ENCODE data around the gene MRPS24.

MRPS24 gene

GRCh38 chr7:43878867-43879266 is 9.6 kb upstream of the MRPS24 start:
- ChIA-PET CTCF (no interaction called here), POLR2A (interaction anchor here (0.5 kb wide), 1 partner anchor 15 kb away, joined by 3 read pairs; no protein-coding TSS in a partner anchor)
- TF ChIP-seq TARDBP (IDR thresholded peaks at IDR 0.05), result no peak

GRCh38 chr7:43877968-43878864 is 8.9 kb upstream of the MRPS24 start:
- CTCF ChIA-PET, result no interaction called here
- TF ChIP-seq HDGF (IDR thresholded peaks at IDR 0.05; ENCODE audit: borderline replicate concordance) (no peak), FOXK2 (IDR thresholded peaks at IDR 0.05) (no peak), ARNT (IDR thresholded peaks at IDR 0.05) (no peak), FOXA1 (IDR thresholded peaks at IDR 0.05) (no peak), CTBP1 (IDR thresholded peaks at IDR 0.05; ENCODE audit: borderline replicate concordance) (no peak), LEF1 (IDR thresholded peaks at IDR 0.05; ENCODE audit: borderline replicate concordance) (no peak), L3MBTL2 (conservative IDR thresholded peaks at IDR 0.05) (no peak), ZNF384 (IDR thresholded peaks at IDR 0.05) (no peak), SP1 (IDR thresholded peaks at IDR 0.05) (no peak), NFRKB (IDR thresholded peaks at IDR 0.05) (no peak), ELF4 (IDR thresholded peaks at IDR 0.05) (no peak)
- TF ChIP-seq, protein P1, sequence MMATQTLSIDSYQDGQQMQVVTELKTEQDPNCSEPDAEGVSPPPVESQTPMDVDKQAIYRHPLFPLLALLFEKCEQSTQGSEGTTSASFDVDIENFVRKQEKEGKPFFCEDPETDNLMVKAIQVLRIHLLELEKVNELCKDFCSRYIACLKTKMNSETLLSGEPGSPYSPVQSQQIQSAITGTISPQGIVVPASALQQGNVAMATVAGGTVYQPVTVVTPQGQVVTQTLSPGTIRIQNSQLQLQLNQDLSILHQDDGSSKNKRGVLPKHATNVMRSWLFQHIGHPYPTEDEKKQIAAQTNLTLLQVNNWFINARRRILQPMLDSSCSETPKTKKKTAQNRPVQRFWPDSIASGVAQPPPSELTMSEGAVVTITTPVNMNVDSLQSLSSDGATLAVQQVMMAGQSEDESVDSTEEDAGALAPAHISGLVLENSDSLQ (IDR thresholded peaks at IDR 0.05), result no peak
- POLR2A ChIA-PET, result interaction anchor here (1.1 kb wide), 1 partner anchor 9 kb away, joined by 3 read pairs; the partner anchor contains the start of gene MRPS24
- no peak for DNase-seq (ENCODE audit: extremely low spot score)

More at GRCh38 chr7:43878867-43879266, 9.6 kb upstream of the MRPS24 start:
- DNase-seq (ENCODE audit: extremely low spot score), result no peak

GRCh38 chr7:43876976-43877745 is 7.8 kb upstream of the MRPS24 start:
- no peak for DNase-seq (ENCODE audit: extremely low spot score)
- CTCF ChIA-PET, result no interaction called here
- TF ChIP-seq BHLHE40 (IDR thresholded peaks at IDR 0.05; ENCODE audit: borderline replicate concordance) (no peak), TARDBP (IDR thresholded peaks at IDR 0.05) (no peak), FOXA1 (IDR thresholded peaks at IDR 0.05) (no peak)
- TF ChIP-seq, protein P1 (IDR thresholded peaks at IDR 0.05), result no peak
- POLR2A ChIA-PET, result interaction anchor here (1.1 kb wide), 1 partner anchor 8 kb away, joined by 3 read pairs; the partner anchor contains the start of gene MRPS24

DNA sequence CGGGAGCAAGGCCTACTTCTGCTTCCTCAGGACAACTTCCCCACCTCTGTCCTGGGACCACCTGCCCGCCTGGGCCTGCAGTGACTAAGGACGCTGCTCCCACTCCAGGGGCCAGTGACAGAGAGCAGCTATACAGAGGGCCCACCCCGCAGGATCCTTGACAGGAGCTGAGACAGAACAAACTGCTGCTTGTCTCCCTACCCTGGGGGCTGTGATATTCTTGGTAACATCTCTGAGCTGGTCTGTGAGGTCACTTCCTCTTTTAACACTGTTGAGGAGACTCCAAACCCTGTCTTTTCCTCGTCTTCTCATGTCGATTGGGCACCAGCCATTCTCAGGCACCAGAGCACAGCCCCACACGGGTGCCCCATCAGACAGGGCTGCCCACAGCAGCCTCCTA is 6.9 kb upstream of the MRPS24 start:
- DNase-seq (ENCODE audit: extremely low spot score), result no peak
- POLR2A ChIA-PET, result no interaction called here
- CTCF ChIA-PET, result no interaction called here
- no peak for TF ChIP-seq FOXM1 (IDR thresholded peaks at IDR 0.05; ENCODE audit: borderline replicate concordance)
- TF ChIP-seq, protein P1 (IDR thresholded peaks at IDR 0.05), result no peak
- TF ChIP-seq SP1 (IDR thresholded peaks at IDR 0.05), result no peak
- no peak for TF ChIP-seq ELF4 (IDR thresholded peaks at IDR 0.05)
- TF ChIP-seq FOXK2 (IDR thresholded peaks at IDR 0.05), result no peak
- TF ChIP-seq FOXA1 (IDR thresholded peaks at IDR 0.05), result no peak
- no peak for TF ChIP-seq NFRKB (IDR thresholded peaks at IDR 0.05)
- TF ChIP-seq L3MBTL2 (conservative IDR thresholded peaks at IDR 0.05), result no peak
- no peak for TF ChIP-seq LEF1 (IDR thresholded peaks at IDR 0.05; ENCODE audit: borderline replicate concordance)
- TF ChIP-seq ZNF384 (IDR thresholded peaks at IDR 0.05), result no peak
- no peak for TF ChIP-seq BHLHE40 (IDR thresholded peaks at IDR 0.05; ENCODE audit: borderline replicate concordance)
- no peak for TF ChIP-seq CTBP1 (IDR thresholded peaks at IDR 0.05; ENCODE audit: borderline replicate concordance)
- no peak for TF ChIP-seq ARNT (IDR thresholded peaks at IDR 0.05)
- TF ChIP-seq TARDBP (IDR thresholded peaks at IDR 0.05), result no peak
- TF ChIP-seq SUZ12 (IDR thresholded peaks at IDR 0.05), result no peak

GRCh38 chr7:43873300-43873699 is 4.0 kb upstream of the MRPS24 start:
- ChIA-PET CTCF (no interaction called here), POLR2A (no interaction called here)
- TF ChIP-seq ZNF384 (IDR thresholded peaks at IDR 0.05) (no peak), TARDBP (IDR thresholded peaks at IDR 0.05) (no peak), NFRKB (IDR thresholded peaks at IDR 0.05) (no peak), SUZ12 (IDR thresholded peaks at IDR 0.05) (no peak)
- TF ChIP-seq, protein P1 (IDR thresholded peaks at IDR 0.05), result no peak
- DNase-seq (ENCODE audit: extremely low spot score), result no peak
